NT2/D1 (cell line): ENCODE measurements around the gene FOXP4.

Source experiments
- DNase-seq: peaks from one replicate; pipeline ENCODE4 v3.0.0-alpha.2; 2011; ENCODE audit warnings: low read depth, low spot score
- H3K27me3 ChIP-seq: 2 replicates; pipeline ENCODE4 v1.6.0; 2011; ENCODE audit warnings: mild to moderate bottlenecking; ENCODE audit not compliant: insufficient read length, insufficient read depth
- H3K36me3 ChIP-seq: 2 replicates; pipeline ENCODE4 v1.6.1; 2011; ENCODE audit warnings: mild to moderate bottlenecking, low read length, mixed read lengths; ENCODE audit not compliant: insufficient read depth, insufficient read length
- H3K4me1 ChIP-seq: 2 replicates; pipeline ENCODE4 v1.5.1; 2011; ENCODE audit not compliant: insufficient read depth, insufficient read length
- H3K4me3 ChIP-seq: 2 replicates; pipeline ENCODE4 v1.5.1; 2011; ENCODE audit warnings: low read depth; ENCODE audit not compliant: insufficient read length
- H3K9ac ChIP-seq: 2 replicates; pipeline ENCODE4 v1.6.0; 2011; ENCODE audit warnings: low read depth; ENCODE audit not compliant: insufficient read length
- H3K9me3 ChIP-seq: 2 replicates; pipeline ENCODE4 v1.5.1; 2011; ENCODE audit warnings: mild to moderate bottlenecking, low read length; ENCODE audit not compliant: insufficient read depth
- SUZ12 ChIP-seq: IDR thresholded peaks from 2 replicates; pipeline ENCODE4 v1.6.1; 2011; ENCODE audit not compliant: insufficient read length, insufficient read depth; ENCODE audit errors: extremely low read depth
- YY1 ChIP-seq: IDR thresholded peaks from 2 replicates; pipeline ENCODE4 v1.6.1; 2011; ENCODE audit not compliant: insufficient read length, insufficient read depth
- ZNF274 ChIP-seq: IDR thresholded peaks from 2 replicates; pipeline ENCODE4 v1.6.1; 2011; ENCODE audit warnings: mild to moderate bottlenecking, low read depth, low read length

FOXP4 gene

DNA sequence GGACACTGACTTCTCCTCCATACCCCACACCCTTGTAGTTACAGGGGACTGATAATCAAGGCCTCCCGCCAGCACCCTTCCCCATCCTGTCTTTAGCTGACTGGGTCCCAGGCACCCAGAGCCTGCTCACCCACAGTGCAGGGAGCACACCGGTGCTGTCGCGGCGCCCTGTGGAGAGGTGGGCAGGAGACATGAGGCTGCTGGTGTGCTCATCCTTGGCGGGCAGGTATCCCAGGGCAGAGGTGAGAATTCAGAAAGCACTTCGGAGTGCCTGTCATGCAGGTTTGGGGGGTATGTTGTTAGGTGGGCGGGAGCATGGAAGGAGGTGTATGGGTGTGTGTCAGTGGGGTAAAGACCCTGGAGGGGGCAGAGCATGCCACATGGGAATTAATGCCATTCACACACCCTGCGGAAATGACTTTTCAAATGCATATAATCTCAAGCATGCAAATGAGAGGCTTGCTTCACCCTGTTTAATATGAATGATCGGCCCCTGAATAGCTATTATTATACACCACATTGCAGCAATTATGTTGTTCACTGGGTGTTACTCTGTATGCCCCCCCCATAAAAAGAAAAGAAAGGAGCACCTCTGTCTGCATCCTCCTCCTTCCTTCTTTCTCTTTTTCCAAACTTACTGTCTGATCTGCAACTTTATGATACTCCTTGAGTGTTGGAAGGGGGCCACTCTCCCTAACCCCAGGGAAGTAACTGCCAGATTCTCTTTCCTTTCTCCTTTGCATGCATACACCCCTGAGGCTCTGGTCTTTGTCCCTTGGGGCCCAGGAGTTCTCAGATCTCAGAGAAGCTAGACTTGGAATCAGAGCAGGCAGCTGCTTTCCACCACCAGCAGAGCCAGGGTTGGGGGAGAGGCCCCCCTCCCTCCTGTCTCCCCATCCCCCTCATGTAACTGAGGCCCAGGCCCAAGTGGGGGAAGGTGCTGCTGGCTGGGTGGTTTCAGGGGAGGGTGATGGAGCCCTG is 16.0 kb downstream of the FOXP4 start:
- no peak for TF ChIP-seq ZNF274
- no peak for TF ChIP-seq YY1
- TF ChIP-seq SUZ12: no peak
- Histone ChIP-seq H3K9me3 (no peaks in the 10 kb centered on the region), H3K4me3 (no peak overlapping the region), H3K27me3 (peaks cover 63% of the 10 kb centered on the region), H3K36me3 (peaks cover 16% of the 10 kb centered on the region), H3K9ac (no peak overlapping the region), H3K4me1 (peaks cover 10% of the 10 kb centered on the region)
- no peak for DNase-seq

DNA sequence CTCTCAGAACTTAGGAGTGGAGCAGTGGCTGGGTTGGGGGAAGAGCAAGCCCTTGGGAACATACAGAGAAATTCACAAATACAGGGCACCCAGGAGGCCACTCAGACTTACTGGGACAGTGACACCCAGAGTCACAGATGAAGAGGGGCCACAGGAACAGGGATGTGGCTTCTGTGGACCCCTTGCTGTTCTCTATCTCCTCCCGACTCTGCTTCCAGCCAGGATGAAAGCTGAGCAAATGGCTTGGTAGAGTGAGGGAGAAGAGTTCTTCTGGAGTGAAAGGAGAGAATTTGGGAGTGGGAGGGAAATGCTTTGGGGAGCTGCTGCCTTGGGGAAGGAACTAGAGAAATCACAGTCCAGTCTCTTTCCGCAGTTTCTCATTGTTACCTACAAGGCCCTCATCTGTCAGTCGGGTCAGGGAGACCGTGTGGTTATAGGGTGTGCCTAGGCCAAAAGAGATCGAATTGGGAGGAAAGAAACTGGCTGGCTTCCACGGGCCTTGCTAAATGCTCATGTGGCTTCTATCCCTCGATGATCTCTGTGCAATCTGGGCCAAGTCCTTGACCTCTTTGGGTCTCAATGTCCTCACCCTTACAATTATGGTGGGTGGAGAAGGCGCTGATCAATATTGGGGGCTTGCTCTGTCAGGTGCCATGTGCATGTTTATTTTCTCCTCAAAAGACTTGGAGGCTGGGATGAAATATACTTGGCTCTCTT is 17.0 kb downstream of the FOXP4 start:
- H3K27me3 ChIP-seq: peaks cover 53% of the 10 kb centered on the region
- H3K4me1 ChIP-seq: peaks cover 10% of the 10 kb centered on the region
- H3K9ac ChIP-seq: no peak overlapping the region
- H3K4me3 ChIP-seq: no peak overlapping the region
- TF ChIP-seq SUZ12 (no peak), YY1 (no peak), ZNF274 (no peak)
- DNase-seq: no peak
- H3K9me3 ChIP-seq: no peaks in the 10 kb centered on the region
- peaks cover 16% of the 10 kb centered on the region for H3K36me3 ChIP-seq

DNA sequence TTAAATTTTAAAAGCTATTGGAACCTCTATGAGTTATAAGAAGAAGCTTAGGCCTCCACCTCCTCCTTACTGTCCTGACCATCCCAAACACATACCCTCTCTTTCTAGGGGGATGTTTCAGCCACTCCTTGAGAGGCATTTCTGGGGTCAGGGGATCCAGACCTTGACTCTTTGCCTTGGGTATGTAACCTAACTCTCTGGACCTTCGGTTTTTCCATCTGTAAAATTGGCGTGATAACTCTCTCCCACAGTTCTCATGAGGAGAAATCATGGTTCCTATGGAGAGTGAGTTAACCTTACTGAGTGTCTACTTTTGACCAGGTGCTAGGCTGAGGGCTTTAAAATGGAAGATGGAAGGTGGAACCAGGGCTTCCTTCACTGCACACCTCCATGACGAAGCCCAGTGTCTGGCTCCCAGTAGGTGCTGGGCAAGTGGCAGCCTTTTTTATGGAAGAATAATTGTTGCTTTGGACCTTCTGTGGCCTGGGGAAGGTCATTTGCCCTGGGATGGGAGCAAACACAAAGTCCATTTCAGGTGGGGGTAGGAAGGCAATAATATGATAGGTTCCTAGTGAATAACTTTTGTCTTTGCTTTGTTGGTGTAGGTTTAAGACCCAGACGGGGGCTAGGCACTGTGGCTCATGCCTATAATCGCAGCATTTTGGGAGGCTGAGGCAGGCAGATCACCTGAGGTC is 18.4 kb downstream of the FOXP4 start:
- H3K4me1 ChIP-seq: peaks cover 10% of the 10 kb centered on the region
- TF ChIP-seq ZNF274: no peak
- no peak for TF ChIP-seq SUZ12
- no peak for TF ChIP-seq YY1
- no peaks in the 10 kb centered on the region for H3K9me3 ChIP-seq

DNA sequence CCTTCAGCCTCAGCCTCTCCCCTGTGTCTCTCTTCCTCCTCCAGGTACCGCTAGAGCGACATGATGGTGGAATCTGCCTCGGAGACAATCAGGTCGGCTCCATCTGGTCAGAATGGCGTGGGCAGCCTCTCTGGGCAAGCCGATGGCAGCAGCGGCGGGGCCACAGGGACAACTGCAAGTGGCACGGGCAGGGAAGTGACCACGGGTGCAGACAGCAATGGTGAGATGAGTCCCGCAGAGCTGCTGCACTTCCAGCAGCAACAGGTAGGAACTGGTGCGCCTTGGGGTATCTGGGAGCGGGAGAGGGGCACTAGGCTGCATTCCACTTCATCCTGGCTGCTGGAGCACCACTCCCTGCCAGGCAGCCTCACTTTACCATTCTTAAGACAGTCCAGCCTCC is 19.5 kb downstream of the FOXP4 start:
- Histone ChIP-seq H3K4me1 (peaks cover 10% of the 10 kb centered on the region), H3K36me3 (peaks cover 16% of the 10 kb centered on the region), H3K4me3 (no peak overlapping the region), H3K27me3 (peaks cover 28% of the 10 kb centered on the region), H3K9me3 (no peaks in the 10 kb centered on the region), H3K9ac (no peak overlapping the region)
- no peak for TF ChIP-seq ZNF274
- TF ChIP-seq YY1: no peak
- no peak for TF ChIP-seq SUZ12
- no peak for DNase-seq

More for the DNA sequence above, 18.4 kb downstream of the FOXP4 start:
- H3K9ac ChIP-seq: no peak overlapping the region
- H3K36me3 ChIP-seq: peaks cover 16% of the 10 kb centered on the region
- no peak overlapping the region for H3K4me3 ChIP-seq
- no peak for DNase-seq
- H3K27me3 ChIP-seq: peaks cover 39% of the 10 kb centered on the region

DNA sequence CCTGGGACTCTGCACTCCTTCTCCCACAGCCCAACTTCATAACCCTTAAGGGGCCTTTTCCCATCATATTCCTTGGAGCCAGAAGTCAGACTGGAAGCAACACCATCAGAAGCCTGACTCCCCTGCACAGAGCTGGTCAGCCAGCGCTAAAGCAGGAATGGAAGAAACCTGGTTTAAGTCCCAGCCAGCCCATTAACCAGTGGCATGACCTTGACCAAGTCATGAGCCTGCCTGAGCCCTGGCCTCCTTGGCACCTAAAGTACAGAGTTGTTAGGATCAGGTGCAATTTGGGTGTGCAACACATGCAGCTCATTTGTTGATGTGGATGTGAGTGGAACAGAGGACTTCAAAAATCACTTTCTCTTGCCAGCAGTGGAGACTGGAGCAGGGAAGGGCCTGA is 20.8 kb downstream of the FOXP4 start:
- Histone ChIP-seq H3K36me3 (peaks cover 16% of the 10 kb centered on the region), H3K4me1 (peaks cover 7% of the 10 kb centered on the region), H3K9me3 (no peaks in the 10 kb centered on the region), H3K4me3 (no peak overlapping the region), H3K27me3 (peaks cover 15% of the 10 kb centered on the region), H3K9ac (no peak overlapping the region)
- no peak for DNase-seq
- TF ChIP-seq ZNF274 (no peak), SUZ12 (no peak), YY1 (no peak)

DNA sequence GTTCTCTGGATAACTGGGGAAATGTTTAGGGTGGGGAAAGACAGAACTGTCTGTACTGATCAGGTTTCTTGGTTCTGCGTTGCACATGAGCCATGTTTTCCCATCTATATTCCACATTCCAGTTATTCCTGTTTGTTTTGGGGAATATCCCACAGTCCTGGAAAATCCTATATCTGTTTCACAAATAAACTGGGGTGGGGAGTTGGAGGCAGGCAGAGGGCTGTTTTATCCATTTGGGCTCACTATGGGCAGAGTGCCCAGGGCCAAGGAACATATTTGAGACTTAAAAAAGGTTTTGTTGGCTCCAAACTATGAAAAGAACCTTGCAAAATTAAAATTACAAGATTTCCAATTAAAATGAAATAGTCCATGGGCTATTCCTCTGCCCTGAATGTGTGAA is 21.5 kb downstream of the FOXP4 start:
- DNase-seq: no peak
- TF ChIP-seq YY1 (no peak), ZNF274 (no peak), SUZ12 (no peak)
- Histone ChIP-seq H3K4me3 (no peak overlapping the region), H3K9ac (no peak overlapping the region), H3K9me3 (no peaks in the 10 kb centered on the region), H3K4me1 (peaks cover 8% of the 10 kb centered on the region), H3K27me3 (peaks cover 14% of the 10 kb centered on the region), H3K36me3 (peaks cover 16% of the 10 kb centered on the region)
